GM12878 (cell line): Measurements from ENCODE around the gene CHRNA5. TPM values are rescaled to one million over a fixed set of nuclear protein-coding genes. Genes with fewer than 3 reads are reported as not detected.

Source experiments
- ATAC-seq: fragments of 200-7000 bp; cut with Tn5 transposase; 3 replicates; pipeline ENCODE4 v1.9.1; 2020; ENCODE audit warnings: mild to moderate bottlenecking, moderate library complexity
- BruUV-seq: library from RNA; stranded (reverse); fragments of 400-500 nt; replicated peaks from 2 replicates; lab custom pipeline; 2021; lab: Mats Ljungman, UMichigan
- CTCF ChIA-PET: fragments of 300-600 bp; sonication (Branson Sonifier 250); formaldehyde crosslinking; extraction: SDS; loops from one replicate; lab custom pipeline; 2021; ENCODE audit warnings: inconsistent platforms; lab: Yijun Ruan, JAX
- POLR2A ChIA-PET: fragments of 350-600 bp; formaldehyde crosslinking; extraction: SDS; loops from one replicate; lab custom pipeline; 2021; ENCODE audit warnings: inconsistent platforms; lab: Charles Lee
- RAD21 ChIA-PET: fragments of 300-600 bp; sonication (Branson Sonifier 250); formaldehyde crosslinking; loops from one replicate; lab custom pipeline; 2023; ENCODE audit warnings: antibody characterized with exemption; ENCODE audit not compliant: unreplicated experiment; lab: Charles Lee
- SMC1A ChIA-PET: fragments of 300-600 bp; sonication (Branson Sonifier 250); formaldehyde crosslinking; loops from one replicate; lab custom pipeline; 2023; ENCODE audit not compliant: unreplicated experiment, uncharacterized antibody; lab: Charles Lee
- DNase-seq: peaks from one replicate; pipeline ENCODE4 v3.0.0-alpha.2; 2011; ENCODE audit warnings: low read depth, low spot score
- FAIRE-seq: peaks from 3 replicates; lab custom pipeline; 2011; peaks lifted over from hg19 to GRCh38; lab: Jason Lieb, UNC
- H2AFZ ChIP-seq: 2 replicates; pipeline ENCODE4 v1.6.0; 2011; ENCODE audit warnings: low read depth, low read length, control low read depth; ENCODE audit not compliant: control insufficient read depth
- H3K27ac ChIP-seq: 2 replicates; pipeline ENCODE4 v1.5.1; 2011; ENCODE audit warnings: control low read depth; ENCODE audit not compliant: control insufficient read depth, insufficient read depth
- H3K27me3 ChIP-seq, 2 experiments: replicated peaks in 1 of 2; 2 replicates each; pipeline versions ENCODE4 v1.6.0 to v1.6.1; 2011; ENCODE audit warnings: low read length in 1 of 2; ENCODE audit not compliant: control insufficient read depth in 2 of 2, insufficient read depth in 2 of 2
- H3K36me3 ChIP-seq, 2 experiments: 2 replicates each; pipeline ENCODE4 v1.5.1; 2011; ENCODE audit warnings: low read length in 1 of 2; ENCODE audit not compliant: control insufficient read depth in 2 of 2, insufficient read depth in 2 of 2
- H3K4me1 ChIP-seq: 2 replicates; pipeline ENCODE4 v1.6.1; 2011; ENCODE audit warnings: mild to moderate bottlenecking, low read length, moderate library complexity, mixed read lengths; ENCODE audit not compliant: control insufficient read depth, insufficient read depth
- H3K4me2 ChIP-seq: 2 replicates; pipeline ENCODE4 v1.6.0; 2011; ENCODE audit warnings: control low read depth; ENCODE audit not compliant: control insufficient read depth, insufficient read depth
- H3K4me3 ChIP-seq: fragments of 200-600 bp; sonication (generic); 2 replicates; pipeline ENCODE4 v1.5.1; 2016
- H3K79me2 ChIP-seq: 2 replicates; pipeline ENCODE4 v1.6.0; 2011; ENCODE audit warnings: low read length; ENCODE audit not compliant: control insufficient read depth, insufficient read depth
- H3K9ac ChIP-seq: 2 replicates; pipeline ENCODE4 v1.8.0; 2011; ENCODE audit warnings: low read length, control low read depth, mixed read lengths; ENCODE audit not compliant: control insufficient read depth, insufficient read depth
- H3K9me3 ChIP-seq: replicated peaks from 3 replicates; pipeline ENCODE4 v1.5.1; 2011; ENCODE audit warnings: mild to moderate bottlenecking, low read length; ENCODE audit not compliant: control insufficient read depth, insufficient read depth
- H4K20me1 ChIP-seq: 2 replicates; pipeline ENCODE4 v1.6.0; 2011; ENCODE audit not compliant: control insufficient read depth, insufficient read depth
- BHLHE40 ChIP-seq, 2 experiments: fragments of 450-650 bp in 1 of 2; IDR thresholded peaks; 2 replicates each; pipeline ENCODE4 v1.6.1; 2011 to 2017; ENCODE audit warnings: low read depth in 2 of 2, borderline replicate concordance in 1 of 2, improper control_type of control experiment in 1 of 2, low read length in 1 of 2, mild to moderate bottlenecking in 1 of 2
- IKZF1 ChIP-seq: fragments of 450-650 bp; conservative IDR thresholded peaks from 2 replicates; pipeline ENCODE4 v1.6.1; 2017; ENCODE audit warnings: antibody characterized with exemption, mild to moderate bottlenecking
- MYB ChIP-seq: fragments of 150-350 bp; IDR thresholded peaks from 2 replicates; pipeline ENCODE4 v1.6.1; 2014; ENCODE audit warnings: mild to moderate bottlenecking, low read depth, low read length, borderline replicate concordance
- MYC ChIP-seq: IDR thresholded peaks from 2 replicates; pipeline ENCODE4 v1.6.1; 2011; ENCODE audit warnings: mild to moderate bottlenecking, low read length, moderate library complexity, inconsistent platforms; ENCODE audit not compliant: insufficient read depth, insufficient replicate concordance, insufficient read length, severe bottlenecking
- NBN ChIP-seq: fragments of 450-650 bp; IDR thresholded peaks from 2 replicates; pipeline ENCODE4 v1.6.1; 2016
- SIX5 ChIP-seq: IDR thresholded peaks from 2 replicates; pipeline ENCODE4 v1.6.1; 2011; ENCODE audit warnings: mild to moderate bottlenecking, low read depth, low read length, moderate library complexity; ENCODE audit not compliant: severe bottlenecking
- SREBF2 ChIP-seq: IDR thresholded peaks from 2 replicates; pipeline ENCODE4 v1.6.1; 2012; ENCODE audit warnings: mild to moderate bottlenecking, low read length
- SUZ12 ChIP-seq: fragments of 200-600 bp; sonication (generic); IDR thresholded peaks from one replicate; pipeline ENCODE4 v1.6.1; 2018; ENCODE audit warnings: antibody characterized with exemption, mild to moderate bottlenecking; ENCODE audit not compliant: unreplicated experiment
- TAF1 ChIP-seq: IDR thresholded peaks from 2 replicates; pipeline ENCODE4 v1.6.1; 2011; ENCODE audit warnings: mild to moderate bottlenecking, low read depth, low read length, borderline replicate concordance
- TCF7 ChIP-seq: IDR thresholded peaks from 2 replicates; pipeline ENCODE4 v1.6.1; 2014; ENCODE audit warnings: antibody characterized with exemption, borderline replicate concordance
- YY1 ChIP-seq: IDR thresholded peaks from 2 replicates; pipeline ENCODE4 v1.6.1; 2011; ENCODE audit warnings: low read depth, mild to moderate bottlenecking, low read length
- ZBTB40 ChIP-seq: fragments of 450-650 bp; IDR thresholded peaks from 2 replicates; pipeline ENCODE4 v1.6.1; 2016; ENCODE audit warnings: mild to moderate bottlenecking, moderate library complexity, borderline replicate concordance
- ZNF24 ChIP-seq: fragments of 450-650 bp; IDR thresholded peaks from 2 replicates; pipeline ENCODE4 v1.6.1; 2017; ENCODE audit warnings: antibody characterized with exemption, mild to moderate bottlenecking
- WGBS: methylation state at CpG from one replicate; pipeline ENCODE4 v1.1.6; 2016; ENCODE audit warnings: low lambda C conversion rate; ENCODE audit not compliant: insufficient replicate concordance, insufficient coverage; ENCODE audit errors: missing lambda C conversion rate; 5-methylcytosine and 5-hydroxymethylcytosine counted together
- in situ Hi-C: fragments of 300-500 bp; cut with MboI; formaldehyde crosslinking; loops from 9 replicates; pipeline ENCODE4 v1.14.3; 2018; ENCODE audit warnings: mixed read lengths
- intact Hi-C: fragments of 100-400 bp; cut with micrococcal nuclease; formaldehyde crosslinking; loops from one replicate; pipeline ENCODE4 v1.14.2; 2022; ENCODE audit not compliant: unreplicated experiment
- polyA plus RNA-seq, 11 experiments: library from polyadenylated mRNA; depleted of rRNA in 4 of 11; unstranded in 6 of 11; stranded (reverse) in 5 of 11; fragments of >200 nt; fragmentation: Nextera tagmentation in 4 of 11; fragmentation: Illumina TruSeq in 1 of 11; extraction: Ambion mirVana in 4 of 11; extraction: Trizol in 1 of 11; gene quantifications; 1 replicate in 1 of 11; 2 replicates in 10 of 11; pipeline versions ENCODE4 v1.2.1 to v1.2.3, GENCODE V29; 2011 to 2016; ENCODE audit warnings: inconsistent platforms in 2 of 11, missing spikeins in 2 of 11, low read depth in 1 of 11
- total RNA-seq, 4 experiments: library from RNA; depleted of rRNA in 3 of 4; stranded (reverse); fragments of >200 nt in 3 of 4; fragmentation: Illumina TruSeq in 1 of 4; extraction: Trizol in 1 of 4; gene quantifications; 2 replicates each; pipeline versions ENCODE4 v1.2.1 to v1.2.3, GENCODE V29; 2013 to 2021
- TF ChIP-seq, protein P1 (sequence below): IDR thresholded peaks from 2 replicates; pipeline ENCODE4 v1.6.1; 2011; ENCODE audit warnings: low read depth, mild to moderate bottlenecking, low read length, moderate library complexity, borderline replicate concordance; ENCODE audit errors: extremely low read depth
- TF ChIP-seq, protein P2 (sequence below): IDR thresholded peaks from 2 replicates; pipeline ENCODE4 v1.6.1; 2011; ENCODE audit warnings: borderline replicate concordance, low read depth, mild to moderate bottlenecking, moderate library complexity, mixed read lengths, low read length; ENCODE audit not compliant: insufficient read depth; ENCODE audit errors: extremely low read length
- TF ChIP-seq, protein P3 (sequence below): fragments of 450-650 bp; IDR thresholded peaks from 2 replicates; pipeline ENCODE4 v1.6.1; 2017; ENCODE audit warnings: antibody characterized with exemption, mild to moderate bottlenecking, moderate library complexity

CHRNA5 gene
- total and polyA plus RNA-seq, 10 of the 15 experiments (the other 5 are each of a cell fraction or from before 2014, with no cell fraction given), result 0.74 to 21.4 (median 12.7) TPM

- ChIA-PET CTCF (interaction anchor here (0.7 to 7.3 kb wide), 2 partner anchors 60 to 74 kb away, joined by 3 to 95 read pairs; no protein-coding TSS in a partner anchor), POLR2A (no interaction called here), SMC1A (interaction anchor here (0.6 to 1.2 kb wide), 2 partner anchors 72 to 75 kb away, joined by 3 to 4 read pairs; no protein-coding TSS in a partner anchor), RAD21 (interaction anchor here (0.6 kb wide), 1 partner anchor 22 kb away, joined by 3 read pairs; no protein-coding TSS in a partner anchor)
- 33% methylated on average over 10 of the region's 10 CpGs for WGBS
- intact Hi-C loops, result no loop called here
- Histone ChIP-seq H3K4me1 (no peaks in the 10 kb centered on the region), H3K27me3 (no peaks in the 10 kb centered on the region; a peak in 1 of 4 replicates), H3K9me3 (peaks cover 3% of the 10 kb centered on the region; the same call in 2 of the 3 replicates), H3K9ac (no peak overlapping the region), H2AFZ (no peak overlapping the region), H3K27ac (no peak overlapping the region), H4K20me1 (no peaks in the 10 kb centered on the region), H3K36me3 (no peaks in the 10 kb centered on the region), H3K79me2 (no peaks in the 10 kb centered on the region), H3K4me2 (no peak overlapping the region), H3K4me3 (no peak overlapping the region)
- no peak for ATAC-seq
- in situ Hi-C loops, result no loop called here
- DNase-seq, result no peak
- BruUV-seq, result no TSS peak
- no peak for FAIRE-seq
- TF ChIP-seq SUZ12, result no peak
- TF ChIP-seq, protein P1, sequence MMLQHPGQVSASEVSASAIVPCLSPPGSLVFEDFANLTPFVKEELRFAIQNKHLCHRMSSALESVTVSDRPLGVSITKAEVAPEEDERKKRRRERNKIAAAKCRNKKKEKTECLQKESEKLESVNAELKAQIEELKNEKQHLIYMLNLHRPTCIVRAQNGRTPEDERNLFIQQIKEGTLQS, result no peak
- TF ChIP-seq SREBF2, result no peak
- no peak for TF ChIP-seq ZBTB40
- no peak for TF ChIP-seq BHLHE40 (IDR thresholded peaks at IDR 0.05; ENCODE audit: borderline replicate concordance in 1 of 2, low read depth in 2 of 2, low read length in 1 of 2)
- TF ChIP-seq TAF1, result no peak
- no peak for TF ChIP-seq MYC
- TF ChIP-seq, protein P2, sequence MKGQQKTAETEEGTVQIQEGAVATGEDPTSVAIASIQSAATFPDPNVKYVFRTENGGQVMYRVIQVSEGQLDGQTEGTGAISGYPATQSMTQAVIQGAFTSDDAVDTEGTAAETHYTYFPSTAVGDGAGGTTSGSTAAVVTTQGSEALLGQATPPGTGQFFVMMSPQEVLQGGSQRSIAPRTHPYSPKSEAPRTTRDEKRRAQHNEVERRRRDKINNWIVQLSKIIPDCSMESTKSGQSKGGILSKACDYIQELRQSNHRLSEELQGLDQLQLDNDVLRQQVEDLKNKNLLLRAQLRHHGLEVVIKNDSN, result no peak
- TF ChIP-seq SIX5, result no peak
- no peak for TF ChIP-seq TCF7
- no peak for TF ChIP-seq ZNF24
- no peak for TF ChIP-seq MYB
- TF ChIP-seq YY1, result no peak
- TF ChIP-seq, protein P3, sequence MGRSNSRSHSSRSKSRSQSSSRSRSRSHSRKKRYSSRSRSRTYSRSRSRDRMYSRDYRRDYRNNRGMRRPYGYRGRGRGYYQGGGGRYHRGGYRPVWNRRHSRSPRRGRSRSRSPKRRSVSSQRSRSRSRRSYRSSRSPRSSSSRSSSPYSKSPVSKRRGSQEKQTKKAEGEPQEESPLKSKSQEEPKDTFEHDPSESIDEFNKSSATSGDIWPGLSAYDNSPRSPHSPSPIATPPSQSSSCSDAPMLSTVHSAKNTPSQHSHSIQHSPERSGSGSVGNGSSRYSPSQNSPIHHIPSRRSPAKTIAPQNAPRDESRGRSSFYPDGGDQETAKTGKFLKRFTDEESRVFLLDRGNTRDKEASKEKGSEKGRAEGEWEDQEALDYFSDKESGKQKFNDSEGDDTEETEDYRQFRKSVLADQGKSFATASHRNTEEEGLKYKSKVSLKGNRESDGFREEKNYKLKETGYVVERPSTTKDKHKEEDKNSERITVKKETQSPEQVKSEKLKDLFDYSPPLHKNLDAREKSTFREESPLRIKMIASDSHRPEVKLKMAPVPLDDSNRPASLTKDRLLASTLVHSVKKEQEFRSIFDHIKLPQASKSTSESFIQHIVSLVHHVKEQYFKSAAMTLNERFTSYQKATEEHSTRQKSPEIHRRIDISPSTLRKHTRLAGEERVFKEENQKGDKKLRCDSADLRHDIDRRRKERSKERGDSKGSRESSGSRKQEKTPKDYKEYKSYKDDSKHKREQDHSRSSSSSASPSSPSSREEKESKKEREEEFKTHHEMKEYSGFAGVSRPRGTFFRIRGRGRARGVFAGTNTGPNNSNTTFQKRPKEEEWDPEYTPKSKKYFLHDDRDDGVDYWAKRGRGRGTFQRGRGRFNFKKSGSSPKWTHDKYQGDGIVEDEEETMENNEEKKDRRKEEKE, result no peak
- TF ChIP-seq IKZF1, result no peak
- TF ChIP-seq NBN, result no peak
Measured at GRCh38 chr15:78635346-78635745, 70.0 kb downstream of the CHRNA5 start.
